GM12874 (cell line): ENCODE data around the gene SGK1.

Source experiments
- TF ChIP-seq, protein P1 (sequence below): IDR thresholded peaks from 2 replicates; pipeline ENCODE4 v1.5.1; 2011; ENCODE audit warnings: low read depth, mild to moderate bottlenecking, control low read depth, low read length, moderate library complexity; ENCODE audit not compliant: insufficient read depth

The SGK1 gene

DNA sequence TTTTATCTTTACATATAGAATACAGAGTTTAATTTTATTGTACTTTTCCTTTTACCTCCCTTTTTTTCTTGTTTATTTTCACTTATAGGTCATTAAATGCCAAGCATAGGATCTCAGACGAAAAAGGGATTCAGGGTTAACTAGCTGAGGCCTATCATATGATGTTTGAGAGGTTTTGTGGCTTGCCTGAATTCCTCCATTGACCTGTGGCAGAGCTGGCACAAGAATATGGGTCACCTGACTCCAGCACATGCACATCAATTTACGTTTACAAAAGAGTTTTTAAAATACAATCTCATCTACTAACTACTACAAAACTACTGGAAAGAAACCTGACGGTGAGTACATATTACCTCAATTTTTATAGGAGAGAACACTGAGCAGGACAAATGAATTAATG lies 60.4 kb downstream of the SGK1 start:
- TF ChIP-seq, protein P1, sequence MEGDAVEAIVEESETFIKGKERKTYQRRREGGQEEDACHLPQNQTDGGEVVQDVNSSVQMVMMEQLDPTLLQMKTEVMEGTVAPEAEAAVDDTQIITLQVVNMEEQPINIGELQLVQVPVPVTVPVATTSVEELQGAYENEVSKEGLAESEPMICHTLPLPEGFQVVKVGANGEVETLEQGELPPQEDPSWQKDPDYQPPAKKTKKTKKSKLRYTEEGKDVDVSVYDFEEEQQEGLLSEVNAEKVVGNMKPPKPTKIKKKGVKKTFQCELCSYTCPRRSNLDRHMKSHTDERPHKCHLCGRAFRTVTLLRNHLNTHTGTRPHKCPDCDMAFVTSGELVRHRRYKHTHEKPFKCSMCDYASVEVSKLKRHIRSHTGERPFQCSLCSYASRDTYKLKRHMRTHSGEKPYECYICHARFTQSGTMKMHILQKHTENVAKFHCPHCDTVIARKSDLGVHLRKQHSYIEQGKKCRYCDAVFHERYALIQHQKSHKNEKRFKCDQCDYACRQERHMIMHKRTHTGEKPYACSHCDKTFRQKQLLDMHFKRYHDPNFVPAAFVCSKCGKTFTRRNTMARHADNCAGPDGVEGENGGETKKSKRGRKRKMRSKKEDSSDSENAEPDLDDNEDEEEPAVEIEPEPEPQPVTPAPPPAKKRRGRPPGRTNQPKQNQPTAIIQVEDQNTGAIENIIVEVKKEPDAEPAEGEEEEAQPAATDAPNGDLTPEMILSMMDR: no peak

DNA sequence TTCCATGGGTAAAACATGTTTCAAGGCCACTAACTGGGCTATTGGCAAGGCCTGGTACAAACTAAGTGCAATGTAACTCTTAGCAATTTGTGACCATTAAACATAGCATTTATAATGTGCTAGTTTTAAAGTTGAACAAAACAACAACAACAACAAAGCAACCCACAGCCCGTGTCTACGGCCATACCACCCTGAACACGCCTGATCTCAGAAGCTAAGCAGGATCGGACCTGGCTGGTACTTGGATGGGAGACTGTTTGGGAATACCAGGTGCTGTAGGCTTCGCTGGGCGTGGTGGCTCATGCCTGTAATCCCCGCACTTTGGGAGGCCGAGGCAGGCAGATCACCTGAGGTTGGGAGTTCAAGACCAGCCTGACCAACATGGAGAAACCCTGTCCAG lies 61.0 kb downstream of the SGK1 start:
- TF ChIP-seq, protein P1: no peak

DNA sequence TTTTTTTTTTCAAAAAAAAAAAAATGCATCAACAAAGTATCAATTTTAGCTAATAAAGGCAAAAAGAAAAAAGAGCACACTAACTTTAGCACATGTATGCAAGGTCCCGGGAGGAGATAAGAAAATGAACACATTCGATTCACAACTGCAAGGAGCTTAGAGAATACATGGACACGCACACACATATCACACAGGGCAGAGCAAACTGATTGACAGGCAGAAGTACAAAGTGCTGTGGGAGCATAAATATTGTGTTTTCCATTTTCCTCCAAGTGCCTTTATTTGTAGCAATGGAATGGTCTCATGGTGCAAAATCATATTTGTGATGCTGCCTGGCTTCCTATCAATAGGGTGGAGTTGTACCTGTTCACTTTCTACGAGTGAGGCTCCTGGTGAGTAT lies 63.8 kb downstream of the SGK1 start:
- TF ChIP-seq, protein P1: no peak

DNA sequence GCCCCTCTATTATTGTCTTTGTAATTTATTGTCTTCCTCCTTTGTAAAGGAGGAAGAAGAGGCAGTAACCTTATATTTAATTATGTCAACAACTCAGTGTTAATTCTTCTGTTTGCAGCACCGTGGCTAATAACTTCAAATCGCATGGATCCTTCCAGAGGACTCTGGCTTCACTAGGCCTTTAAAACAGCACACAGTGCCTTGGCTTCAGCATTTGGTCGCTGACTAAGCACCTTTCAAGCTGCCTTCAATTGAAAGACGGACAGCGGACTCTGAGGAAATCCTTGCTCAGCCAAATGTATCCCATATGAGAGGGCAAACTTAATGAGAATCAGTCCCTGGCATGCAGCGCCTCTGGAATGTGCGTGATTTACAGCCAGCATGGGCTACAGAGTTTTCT lies 64.2 kb downstream of the SGK1 start:
- TF ChIP-seq, protein P1: no peak

DNA sequence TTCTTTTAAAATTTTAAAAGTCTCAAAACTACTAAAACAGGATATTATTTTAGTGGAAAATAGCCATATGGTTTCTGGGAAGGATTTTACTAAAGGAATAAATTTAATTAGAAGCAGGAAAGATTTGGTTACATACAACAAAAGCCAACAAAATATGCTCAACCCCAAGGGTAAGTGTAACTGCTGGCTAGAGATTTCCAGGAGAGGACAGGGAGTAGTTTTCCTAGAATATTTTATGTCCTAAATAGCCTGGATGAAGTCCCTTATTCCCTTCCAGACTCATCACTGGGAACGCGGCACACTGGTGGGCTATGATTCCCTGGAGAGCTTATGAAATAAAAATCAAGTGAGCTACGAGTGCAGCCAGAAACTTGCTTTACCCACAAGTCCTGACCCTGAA lies 66.6 kb downstream of the SGK1 start:
- TF ChIP-seq, protein P1: no peak

DNA sequence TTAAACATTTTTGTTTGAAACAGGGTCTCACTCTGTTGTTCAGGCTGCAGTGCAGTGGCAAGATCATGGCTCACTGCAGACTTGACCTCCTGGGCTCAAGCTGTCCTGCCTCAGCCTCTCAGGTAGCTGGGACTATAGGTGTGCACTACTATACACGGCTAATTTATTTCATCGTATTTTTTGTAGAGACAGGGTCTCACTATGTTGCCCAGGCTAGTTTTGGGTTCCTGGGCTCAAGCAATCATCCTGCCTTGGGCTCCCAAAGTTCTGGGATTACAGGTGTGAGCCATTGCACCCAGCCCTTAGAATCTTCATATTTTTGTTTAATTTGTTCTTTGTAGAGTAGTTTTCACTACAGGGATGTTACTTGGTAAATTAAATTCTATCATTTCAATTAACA lies 67.1 kb downstream of the SGK1 start:
- TF ChIP-seq, protein P1: no peak

DNA sequence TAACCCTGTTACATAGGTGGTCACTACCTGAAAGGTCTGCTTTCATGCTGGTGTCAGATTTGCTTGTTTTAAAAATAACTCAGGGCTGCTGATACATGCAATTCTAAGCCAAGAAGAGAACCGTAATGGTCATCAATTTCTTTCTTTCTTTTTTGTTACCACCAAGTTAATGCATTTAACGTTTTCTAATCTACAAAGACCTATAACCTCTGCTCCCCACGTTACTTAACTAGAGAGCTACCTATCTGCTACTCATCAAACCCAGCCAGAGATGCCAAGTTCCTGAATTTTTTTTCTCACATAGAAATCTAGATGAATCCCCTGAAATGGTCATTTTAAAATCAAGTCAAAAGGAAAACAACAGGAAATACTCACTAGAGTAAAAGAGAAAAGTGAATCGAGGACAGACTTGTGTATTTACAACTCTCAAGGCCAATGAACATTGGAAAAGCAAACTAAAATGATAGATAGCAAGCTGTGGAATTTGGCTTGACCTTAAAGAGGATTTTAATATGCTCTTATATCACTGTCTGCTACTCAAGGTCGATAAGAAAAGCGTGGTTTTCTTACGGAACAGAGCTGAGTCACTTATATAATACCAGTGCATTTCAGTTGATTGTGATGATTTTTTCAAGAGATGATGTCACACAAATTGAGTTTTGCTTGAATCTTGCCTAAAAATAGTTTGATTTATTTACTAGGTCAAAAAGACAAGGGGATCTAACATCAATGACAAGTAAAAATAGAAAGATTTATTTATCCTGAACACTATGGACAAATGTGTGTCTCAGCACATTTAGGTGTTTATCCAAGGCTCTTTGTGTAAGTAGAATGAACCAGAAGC lies 67.9 kb downstream of the SGK1 start:
- TF ChIP-seq, protein P1: no peak
